Ishikawa (cell line): ENCODE measurements around the gene LUZP2.

Experiments used
- CEBPB ChIP-seq: IDR thresholded peaks from 2 replicates; pipeline ENCODE4 v1.6.1; 2012
- EGR1 ChIP-seq: IDR thresholded peaks from 2 replicates; pipeline ENCODE4 v1.6.1; 2012
- EP300 ChIP-seq: IDR thresholded peaks from 2 replicates; pipeline ENCODE4 v1.6.1; 2012; ENCODE audit warnings: borderline replicate concordance
- FOXM1 ChIP-seq: IDR thresholded peaks from 2 replicates; pipeline ENCODE4 v1.6.1; 2012; ENCODE audit warnings: low read depth, borderline replicate concordance
- NFIC ChIP-seq: IDR thresholded peaks from 2 replicates; pipeline ENCODE4 v1.6.1; 2012
- RAD21 ChIP-seq: IDR thresholded peaks from 2 replicates; pipeline ENCODE4 v1.6.1; 2012; ENCODE audit warnings: low read depth
- TAF1 ChIP-seq: IDR thresholded peaks from 2 replicates; pipeline ENCODE4 v1.6.1; 2012; ENCODE audit warnings: low read depth, mild to moderate bottlenecking
- TCF12 ChIP-seq: IDR thresholded peaks from 2 replicates; pipeline ENCODE4 v1.6.1; 2012; ENCODE audit warnings: low read depth
- TEAD4 ChIP-seq: IDR thresholded peaks from 2 replicates; pipeline ENCODE4 v1.6.1; 2012
- USF1 ChIP-seq: IDR thresholded peaks from 2 replicates; pipeline ENCODE4 v1.6.1; 2012
- YY1 ChIP-seq: IDR thresholded peaks from 2 replicates; pipeline ENCODE4 v1.6.1; 2012; ENCODE audit warnings: low read depth
- ZBTB7A ChIP-seq: IDR thresholded peaks from 2 replicates; pipeline ENCODE4 v1.6.1; 2012; ENCODE audit warnings: low read depth
- TF ChIP-seq, protein P1 (sequence below): IDR thresholded peaks from 2 replicates; pipeline ENCODE4 v1.6.1; 2012; ENCODE audit warnings: low read depth, mild to moderate bottlenecking
- TF ChIP-seq, protein P2 (sequence below): IDR thresholded peaks from 2 replicates; pipeline ENCODE4 v1.6.1; 2012

DNA sequence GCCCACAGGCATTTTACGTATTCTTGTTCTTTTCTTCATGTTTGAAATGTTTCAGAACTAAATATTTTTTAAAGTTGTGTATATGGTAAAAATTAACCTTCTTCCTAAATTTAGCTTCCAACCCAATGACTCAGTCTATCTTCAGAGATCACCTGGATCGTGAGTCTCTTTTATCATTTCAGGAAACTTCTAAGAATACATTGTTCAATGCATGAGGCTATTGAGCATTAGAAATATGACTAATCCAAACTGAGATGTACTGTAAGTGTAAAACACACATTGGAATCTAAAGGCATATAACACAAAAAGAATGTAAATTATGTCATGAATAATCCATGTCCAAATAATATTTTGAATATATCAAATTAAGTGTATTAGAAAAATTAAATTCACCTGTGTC lies 265.2 kb downstream of the LUZP2 start:
- no peak for TF ChIP-seq USF1
- TF ChIP-seq, protein P1, sequence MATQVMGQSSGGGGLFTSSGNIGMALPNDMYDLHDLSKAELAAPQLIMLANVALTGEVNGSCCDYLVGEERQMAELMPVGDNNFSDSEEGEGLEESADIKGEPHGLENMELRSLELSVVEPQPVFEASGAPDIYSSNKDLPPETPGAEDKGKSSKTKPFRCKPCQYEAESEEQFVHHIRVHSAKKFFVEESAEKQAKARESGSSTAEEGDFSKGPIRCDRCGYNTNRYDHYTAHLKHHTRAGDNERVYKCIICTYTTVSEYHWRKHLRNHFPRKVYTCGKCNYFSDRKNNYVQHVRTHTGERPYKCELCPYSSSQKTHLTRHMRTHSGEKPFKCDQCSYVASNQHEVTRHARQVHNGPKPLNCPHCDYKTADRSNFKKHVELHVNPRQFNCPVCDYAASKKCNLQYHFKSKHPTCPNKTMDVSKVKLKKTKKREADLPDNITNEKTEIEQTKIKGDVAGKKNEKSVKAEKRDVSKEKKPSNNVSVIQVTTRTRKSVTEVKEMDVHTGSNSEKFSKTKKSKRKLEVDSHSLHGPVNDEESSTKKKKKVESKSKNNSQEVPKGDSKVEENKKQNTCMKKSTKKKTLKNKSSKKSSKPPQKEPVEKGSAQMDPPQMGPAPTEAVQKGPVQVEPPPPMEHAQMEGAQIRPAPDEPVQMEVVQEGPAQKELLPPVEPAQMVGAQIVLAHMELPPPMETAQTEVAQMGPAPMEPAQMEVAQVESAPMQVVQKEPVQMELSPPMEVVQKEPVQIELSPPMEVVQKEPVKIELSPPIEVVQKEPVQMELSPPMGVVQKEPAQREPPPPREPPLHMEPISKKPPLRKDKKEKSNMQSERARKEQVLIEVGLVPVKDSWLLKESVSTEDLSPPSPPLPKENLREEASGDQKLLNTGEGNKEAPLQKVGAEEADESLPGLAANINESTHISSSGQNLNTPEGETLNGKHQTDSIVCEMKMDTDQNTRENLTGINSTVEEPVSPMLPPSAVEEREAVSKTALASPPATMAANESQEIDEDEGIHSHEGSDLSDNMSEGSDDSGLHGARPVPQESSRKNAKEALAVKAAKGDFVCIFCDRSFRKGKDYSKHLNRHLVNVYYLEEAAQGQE, result no peak
- TF ChIP-seq EP300, result no peak
- TF ChIP-seq EGR1, result no peak
- TF ChIP-seq TAF1, result no peak
- no peak for TF ChIP-seq CEBPB
- TF ChIP-seq, protein P2, sequence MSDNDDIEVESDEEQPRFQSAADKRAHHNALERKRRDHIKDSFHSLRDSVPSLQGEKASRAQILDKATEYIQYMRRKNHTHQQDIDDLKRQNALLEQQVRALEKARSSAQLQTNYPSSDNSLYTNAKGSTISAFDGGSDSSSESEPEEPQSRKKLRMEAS, result no peak
- TF ChIP-seq FOXM1, result no peak
- no peak for TF ChIP-seq RAD21
- TF ChIP-seq YY1, result no peak
- no peak for TF ChIP-seq ZBTB7A
- TF ChIP-seq TCF12, result no peak
- no peak for TF ChIP-seq TEAD4
- TF ChIP-seq NFIC, result no peak
